ENCODE measurements around the gene KRI1. TPM values are rescaled to one million over a fixed set of nuclear protein-coding genes. Genes with fewer than 3 reads are reported as not detected.
"Not testable (repeated sequence)": the region's sequence is repeated elsewhere in the genome, so short reads cannot be mapped to it uniquely, and the experiment has no call there.

KRI1 gene
- total and polyA plus RNA-seq, 2 donors (not counting 1 experiment from before 2014, with no cell fraction given), result 8.6 to 9.4 TPM

- Histone ChIP-seq H3K79me2 (ENCODE audit: control insufficient read depth, insufficient read depth, low read length) (no peaks in the 10 kb centered on the region), H3K36me3 (ENCODE audit: control insufficient read depth, insufficient read depth, low read length) (peaks cover 33% of the 10 kb centered on the region), H3K27ac (ENCODE audit: insufficient read depth, low read length) (no peak overlapping the region), H3K4me1 (ENCODE audit: control insufficient read depth, extremely low read depth, insufficient read depth, low read length) (no peaks in the 10 kb centered on the region), H2AFZ (ENCODE audit: low read length) (no peak overlapping the region), H3K27me3 (ENCODE audit: control insufficient read depth, insufficient read depth, low read length) (no peaks in the 10 kb centered on the region), H3K9ac (ENCODE audit: insufficient read depth, low read length) (no peak overlapping the region), H3K4me2 (ENCODE audit: extremely low read depth, insufficient read depth, low read length) (no peak overlapping the region), H3K9me3 (ENCODE audit: control insufficient read depth, insufficient read depth, low read depth, low read length) (no peaks in the 10 kb centered on the region), H3K4me3 (replicated peaks in 1 of 4; ENCODE audit: control extremely low read depth in 1 of 4, insufficient read depth in 1 of 4, low read depth in 3 of 4, low read length in 4 of 4) (no peak overlapping the region), H4K20me1 (ENCODE audit: control insufficient read depth, extremely low read depth, insufficient read depth, low read length) (no peaks in the 10 kb centered on the region)
- DNase-seq (ENCODE audit: low read depth in 2 of 2), result peak in 1 of 2 donors; percentile 22
- no peak for TF ChIP-seq EZH2 (IDR thresholded peaks at IDR 0.05; ENCODE audit: low read length, missing control alignments)
- TF ChIP-seq CTCF (conservative IDR thresholded peaks at IDR 0.05 in 1 of 2, IDR thresholded peaks at IDR 0.05 in 1 of 2; ENCODE audit: low read depth in 1 of 2, low read length in 2 of 2), result peak in 1 of 2 donors; percentile 18
Measured at GRCh38 chr19:10551698-10552301, 14.0 kb downstream of the KRI1 start.

GRCh38 chr19:10551006-10551405 lies 14.8 kb downstream of the KRI1 start:
- H3K4me1 ChIP-seq (ENCODE audit: control insufficient read depth, extremely low read depth, insufficient read depth, low read length); H3K27ac ChIP-seq (ENCODE audit: insufficient read depth, low read length); H3K9me3 ChIP-seq (ENCODE audit: control insufficient read depth, insufficient read depth, low read depth, low read length); H4K20me1 ChIP-seq (ENCODE audit: control insufficient read depth, extremely low read depth, insufficient read depth, low read length); H3K4me2 ChIP-seq (ENCODE audit: extremely low read depth, insufficient read depth, low read length); DNase-seq (ENCODE audit: low read depth in 2 of 2); H3K9ac ChIP-seq (ENCODE audit: insufficient read depth, low read length); H2AFZ ChIP-seq (ENCODE audit: low read length); H3K4me3 ChIP-seq (replicated peaks in 1 of 4; ENCODE audit: control extremely low read depth in 1 of 4, insufficient read depth in 1 of 4, low read depth in 3 of 4, low read length in 4 of 4); H3K79me2 ChIP-seq (ENCODE audit: control insufficient read depth, insufficient read depth, low read length); H3K27me3 ChIP-seq (ENCODE audit: control insufficient read depth, insufficient read depth, low read length): not testable (repeated sequence)
- peaks cover 32% of the 10 kb centered on the region for H3K36me3 ChIP-seq (ENCODE audit: control insufficient read depth, insufficient read depth, low read length)

GRCh38 chr19:10550336-10550735 lies 15.5 kb downstream of the KRI1 start:
- Histone ChIP-seq H3K36me3 (ENCODE audit: control insufficient read depth, insufficient read depth, low read length) (peaks cover 30% of the 10 kb centered on the region), H3K4me3 (replicated peaks in 1 of 4; ENCODE audit: control extremely low read depth in 1 of 4, insufficient read depth in 1 of 4, low read depth in 3 of 4, low read length in 4 of 4) (no peak overlapping the region), H2AFZ (ENCODE audit: low read length) (no peak overlapping the region), H3K27ac (ENCODE audit: insufficient read depth, low read length) (no peak overlapping the region), H4K20me1 (ENCODE audit: control insufficient read depth, extremely low read depth, insufficient read depth, low read length) (no peaks in the 10 kb centered on the region), H3K9ac (ENCODE audit: insufficient read depth, low read length) (no peak overlapping the region), H3K9me3 (ENCODE audit: control insufficient read depth, insufficient read depth, low read depth, low read length) (no peaks in the 10 kb centered on the region), H3K4me2 (ENCODE audit: extremely low read depth, insufficient read depth, low read length) (no peak overlapping the region), H3K27me3 (ENCODE audit: control insufficient read depth, insufficient read depth, low read length) (no peaks in the 10 kb centered on the region), H3K79me2 (ENCODE audit: control insufficient read depth, insufficient read depth, low read length) (no peaks in the 10 kb centered on the region), H3K4me1 (ENCODE audit: control insufficient read depth, extremely low read depth, insufficient read depth, low read length) (no peaks in the 10 kb centered on the region)
- DNase-seq (ENCODE audit: low read depth in 2 of 2), result no peak
- TF ChIP-seq EZH2 (IDR thresholded peaks at IDR 0.05; ENCODE audit: low read length, missing control alignments) (no peak), CTCF (conservative IDR thresholded peaks at IDR 0.05 in 1 of 2, IDR thresholded peaks at IDR 0.05 in 1 of 2; ENCODE audit: low read depth in 1 of 2, low read length in 2 of 2) (no peak)
